Esophagus (tissue), 2 donors: ENCODE data around the gene QSOX2. TPM values are rescaled to one million over a fixed set of nuclear protein-coding genes. Genes with fewer than 3 reads are reported as not detected.

ENCODE experiments used
- H3K27ac ChIP-seq, 2 donors: one replicate each; pipeline ENCODE4 v1.5.1; 2013; ENCODE audit warnings: low read depth in 2 of 2, mild to moderate bottlenecking in 2 of 2, inconsistent platforms in 1 of 2, low read length in 1 of 2, moderate library complexity in 1 of 2
- H3K27me3 ChIP-seq, 2 donors: one replicate each; pipeline ENCODE4 v1.6.1; 2013; ENCODE audit warnings: low read length in 2 of 2, control low read depth in 1 of 2, mild to moderate bottlenecking in 1 of 2; ENCODE audit not compliant: insufficient read depth in 2 of 2, control insufficient read depth in 1 of 2
- H3K36me3 ChIP-seq, 2 donors: one replicate each; pipeline ENCODE4 v1.6.1; 2013; ENCODE audit warnings: low read length in 1 of 2; ENCODE audit not compliant: control insufficient read depth in 2 of 2, insufficient read depth in 2 of 2
- H3K4me1 ChIP-seq, 2 donors: one replicate each; pipeline ENCODE4 v1.6.1; 2013; ENCODE audit warnings: low read length in 1 of 2; ENCODE audit not compliant: control insufficient read depth in 2 of 2, insufficient read depth in 2 of 2
- H3K4me3 ChIP-seq, 2 donors: one replicate each; pipeline ENCODE4 v1.5.1; 2013; ENCODE audit warnings: low read length in 2 of 2, mild to moderate bottlenecking in 2 of 2, low read depth in 1 of 2, moderate library complexity in 1 of 2
- H3K9me3 ChIP-seq, 2 donors: one replicate each; pipeline ENCODE4 v1.6.1; 2013; ENCODE audit warnings: mild to moderate bottlenecking in 2 of 2, low read depth in 1 of 2, low read length in 1 of 2, moderate library complexity in 1 of 2; ENCODE audit not compliant: control insufficient read depth in 2 of 2, insufficient read depth in 1 of 2
- WGBS, 2 donors: extraction: QIAGEN DNeasy Blood & Tissue Kit; methylation state at CpG; one replicate each; pipeline ENCODE4 v1.1.7; 2013; 5-methylcytosine and 5-hydroxymethylcytosine counted together
- polyA plus RNA-seq, 2 donors: library from polyadenylated mRNA; stranded (reverse); fragments of 200-250 nt; gene quantifications; one replicate each; pipeline ENCODE4 v1.2.3, GENCODE V29; 2013
- donor health status: healthy with polysubstance abuse.
- donor health status: Bipolar disorder and iron deficiency.

QSOX2 gene
- polyA plus RNA-seq, 2 donors: 2.6 to 3.6 TPM

GRCh38 chr9:136225748-136226679, 19.6 kb downstream of the QSOX2 start:
- WGBS, 2 donors: 57 to 66% methylated on average over 30 of the region's 30 CpGs
- no peak overlapping the region for H3K4me3 ChIP-seq
- no peaks in the 10 kb centered on the region for H3K27me3 ChIP-seq
- peaks cover 0 to 11% of the 10 kb centered on the region in 2 donors for H3K4me1 ChIP-seq
- H3K9me3 ChIP-seq: no peaks in the 10 kb centered on the region
- H3K36me3 ChIP-seq: peaks cover 0 to 21% of the 10 kb centered on the region in 2 donors
- no peak overlapping the region for H3K27ac ChIP-seq

DNA sequence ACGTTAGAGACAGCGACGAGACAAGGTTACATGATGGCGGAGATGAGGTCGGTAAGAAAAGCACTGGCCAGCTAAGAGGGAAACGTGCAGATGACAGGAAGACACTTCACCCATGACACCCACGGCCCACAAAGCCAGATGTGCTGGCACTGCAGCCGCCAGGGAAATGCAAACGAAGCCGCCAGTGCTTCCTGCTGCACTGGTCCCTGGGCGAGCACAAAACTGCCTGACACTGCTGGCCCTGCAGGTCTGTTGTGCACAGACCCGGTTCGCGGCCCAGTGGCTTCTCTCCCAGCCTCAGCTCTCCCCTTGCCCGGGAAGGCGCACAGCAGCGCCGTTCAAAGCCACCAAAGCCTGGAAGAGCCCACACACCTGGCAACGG, 20.3 kb downstream of the QSOX2 start:
- Histone ChIP-seq H3K9me3 (no peaks in the 10 kb centered on the region), H3K27me3 (no peaks in the 10 kb centered on the region), H3K27ac (no peak overlapping the region), H3K4me3 (no peak overlapping the region), H3K36me3 (peaks cover 0 to 22% of the 10 kb centered on the region in 2 donors), H3K4me1 (peaks cover 0 to 11% of the 10 kb centered on the region in 2 donors)
- WGBS, 2 donors: 82 to 83% methylated on average over 19 of the region's 19 CpGs

DNA sequence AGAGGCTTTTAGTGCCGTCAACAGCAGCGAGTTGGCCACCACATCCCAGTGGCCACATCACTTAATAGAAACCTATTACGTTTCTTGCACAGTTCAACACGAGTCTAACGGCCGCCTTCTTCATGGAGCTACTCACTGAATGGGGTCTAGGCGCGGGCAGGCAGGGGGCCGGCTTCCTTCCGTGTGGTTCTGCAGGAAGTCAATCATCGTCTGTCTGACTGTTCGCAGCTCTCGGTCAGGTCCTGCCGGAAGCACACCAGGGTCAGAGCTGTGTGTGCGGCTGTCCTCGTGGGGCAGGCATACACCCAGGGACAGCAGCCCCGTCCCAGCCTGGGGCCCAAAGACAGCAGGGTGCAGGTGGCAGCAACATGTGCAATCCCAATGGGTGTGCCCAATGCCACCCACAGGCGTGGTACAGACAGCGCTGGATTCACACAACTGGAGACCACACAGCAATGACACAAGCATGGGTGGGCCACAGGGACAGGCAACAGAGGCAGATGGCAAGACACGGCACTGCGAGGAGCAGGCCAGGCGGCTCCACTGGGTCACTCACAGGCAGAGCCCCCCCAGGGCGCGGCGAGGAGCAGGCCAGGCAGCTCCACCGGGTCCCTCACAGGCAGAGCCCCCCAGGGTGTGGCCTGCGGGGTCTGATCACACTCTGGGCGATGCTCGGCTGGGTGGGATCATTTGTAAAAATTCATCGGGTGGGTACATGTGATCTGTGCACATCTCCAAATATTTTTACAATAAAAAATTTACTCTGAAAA, 21.6 kb downstream of the QSOX2 start:
- Histone ChIP-seq H3K4me1 (peaks cover 0 to 13% of the 10 kb centered on the region in 2 donors), H3K27ac (no peak overlapping the region)
- 94% methylated on average over 30 of the region's 30 CpGs for WGBS, 2 donors

DNA sequence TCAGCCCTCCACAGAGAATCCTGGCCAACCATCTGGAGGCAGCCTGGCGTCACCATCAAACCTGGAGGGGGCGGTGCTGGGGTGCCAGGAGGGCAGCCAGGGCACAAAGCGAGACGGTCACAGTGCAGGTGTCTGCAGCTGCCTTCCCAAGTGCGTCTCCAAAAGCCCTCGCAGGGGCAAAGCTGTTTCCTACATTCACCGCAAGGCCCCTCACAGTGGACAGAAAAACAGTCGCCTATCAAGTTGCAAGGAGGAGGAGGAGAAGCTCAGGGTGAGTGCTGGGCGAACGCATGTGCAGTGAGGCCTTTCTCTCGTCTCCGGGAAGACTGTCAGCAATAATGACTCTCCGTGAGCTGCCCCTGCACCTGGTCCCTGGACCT, 22.7 kb downstream of the QSOX2 start:
- H3K36me3 ChIP-seq: peaks cover 4 to 30% of the 10 kb centered on the region in 2 donors

More for the DNA sequence above, 21.6 kb downstream of the QSOX2 start:
- peaks cover 0 to 22% of the 10 kb centered on the region in 2 donors for H3K36me3 ChIP-seq
- H3K9me3 ChIP-seq: no peaks in the 10 kb centered on the region
- H3K27me3 ChIP-seq: no peaks in the 10 kb centered on the region
- H3K4me3 ChIP-seq: no peak overlapping the region

DNA sequence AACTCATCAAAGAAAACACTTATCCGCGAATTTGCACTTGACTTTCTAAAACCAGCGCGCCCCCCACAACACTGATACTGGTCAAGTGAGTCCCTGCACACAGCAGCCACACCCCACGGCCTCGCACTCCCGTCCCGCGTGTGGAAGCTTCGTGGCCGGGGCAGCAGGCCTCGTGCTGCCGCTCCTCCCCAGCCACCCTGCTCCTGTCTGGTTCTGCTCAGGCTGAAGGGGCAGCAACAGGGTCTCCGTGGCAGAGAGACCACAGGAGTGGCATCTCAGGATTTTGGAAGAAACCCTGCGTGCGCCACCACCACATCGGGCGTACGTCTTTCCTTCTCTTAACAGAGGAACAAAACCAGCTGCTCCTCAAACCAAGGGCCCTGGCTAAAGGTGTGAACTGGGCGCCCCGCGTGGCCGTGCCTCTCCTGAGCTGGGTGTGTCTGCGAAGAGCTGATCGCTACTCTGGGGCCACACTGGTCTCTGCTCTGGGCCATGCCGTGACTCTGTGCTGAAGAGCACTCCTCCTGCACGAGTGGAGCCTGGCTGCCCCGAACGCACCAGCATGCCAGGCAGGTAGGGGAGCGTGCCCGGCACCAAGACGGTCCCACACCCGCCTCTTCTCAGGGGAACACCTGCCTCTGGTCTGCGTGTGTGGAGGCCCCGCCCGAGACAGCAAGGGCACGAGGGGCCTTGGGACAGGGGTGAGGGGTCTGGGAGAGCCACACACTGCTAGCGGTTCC, 23.3 kb downstream of the QSOX2 start:
- Histone ChIP-seq H3K27me3 (no peaks in the 10 kb centered on the region), H3K27ac (no peak overlapping the region), H3K4me3 (no peak overlapping the region), H3K4me1 (peaks cover 0 to 11% of the 10 kb centered on the region in 2 donors), H3K9me3 (no peaks in the 10 kb centered on the region), H3K36me3 (peaks cover 4 to 30% of the 10 kb centered on the region in 2 donors)
- WGBS, 2 donors: 95 to 96% methylated on average over 38 of the region's 38 CpGs

More for the DNA sequence above, 22.7 kb downstream of the QSOX2 start:
- WGBS, 2 donors: 92 to 93% methylated on average over 13 of the region's 13 CpGs
- Histone ChIP-seq H3K4me1 (peaks cover 0 to 11% of the 10 kb centered on the region in 2 donors), H3K4me3 (no peak overlapping the region), H3K27me3 (no peaks in the 10 kb centered on the region), H3K9me3 (no peaks in the 10 kb centered on the region), H3K27ac (no peak overlapping the region)

GRCh38 chr9:136220017-136220729, 25.4 kb downstream of the QSOX2 start:
- Histone ChIP-seq H3K27ac (no peak overlapping the region), H3K27me3 (no peaks in the 10 kb centered on the region), H3K9me3 (peaks cover 0 to 2% of the 10 kb centered on the region in 2 donors), H3K36me3 (peaks cover 4 to 42% of the 10 kb centered on the region in 2 donors), H3K4me1 (peaks cover 0 to 2% of the 10 kb centered on the region in 2 donors), H3K4me3 (no peak overlapping the region)
- 61 to 75% methylated on average over 15 of the region's 15 CpGs for WGBS, 2 donors

DNA sequence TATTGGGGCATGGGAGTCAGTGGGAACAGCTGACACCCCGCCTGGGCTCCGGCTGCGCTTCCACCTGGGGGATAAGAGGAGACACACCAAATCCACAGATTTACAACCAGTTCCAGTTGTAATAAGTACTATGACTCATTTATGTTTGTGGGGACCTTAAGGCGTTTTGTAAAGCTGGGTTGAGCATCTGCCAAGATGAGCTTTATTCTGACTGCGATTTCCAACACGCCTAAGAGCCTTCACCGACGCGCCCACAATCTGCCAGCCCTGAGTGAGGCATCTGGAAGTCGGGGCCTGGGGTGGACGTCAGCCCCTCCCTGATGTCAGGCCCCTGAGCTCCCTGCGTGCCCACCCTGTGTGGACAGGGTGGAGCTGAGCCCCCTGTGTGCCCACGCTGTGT, 26.3 kb downstream of the QSOX2 start:
- peaks cover 0 to 2% of the 10 kb centered on the region in 2 donors for H3K4me1 ChIP-seq
- peaks cover 0 to 6% of the 10 kb centered on the region in 2 donors for H3K9me3 ChIP-seq
- H3K4me3 ChIP-seq: no peak overlapping the region
- peak overlapping the region in 1 of 2 donors; percentile 17 for H3K27ac ChIP-seq
- 53 to 69% methylated on average over 13 of the region's 13 CpGs for WGBS, 2 donors
- H3K36me3 ChIP-seq: peaks cover 6 to 48% of the 10 kb centered on the region in 2 donors
- no peaks in the 10 kb centered on the region for H3K27me3 ChIP-seq

GRCh38 chr9:136218673-136219072, 26.9 kb downstream of the QSOX2 start:
- H3K36me3 ChIP-seq: peaks cover 7 to 49% of the 10 kb centered on the region in 2 donors
- peaks cover 0 to 2% of the 10 kb centered on the region in 2 donors for H3K4me1 ChIP-seq
- no peaks in the 10 kb centered on the region for H3K27me3 ChIP-seq
- H3K27ac ChIP-seq: no peak overlapping the region
- WGBS, 2 donors: 84 to 91% methylated on average over 15 of the region's 15 CpGs
- H3K9me3 ChIP-seq: peaks cover 0 to 9% of the 10 kb centered on the region in 2 donors
- H3K4me3 ChIP-seq: no peak overlapping the region
